Neuronal stem cell (in vitro differentiated cells): ENCODE measurements around the gene RTL10.

Experiments used
- DNase-seq: peaks from one replicate; pipeline ENCODE4 v3.0.0-alpha.2; 2013; ENCODE audit warnings: low spot score
- H2AFZ ChIP-seq: one replicate; pipeline ENCODE4 v1.6.1; 2013; ENCODE audit warnings: mild to moderate bottlenecking, low read length, inconsistent platforms
- H2AK5ac ChIP-seq: 2 replicates; pipeline ENCODE4 v1.6.1; 2013; ENCODE audit warnings: low read depth, mild to moderate bottlenecking, inconsistent platforms, low read length, moderate library complexity, mixed read lengths
- H2BK120ac ChIP-seq: 2 replicates; pipeline ENCODE4 v1.6.1; 2013; ENCODE audit warnings: low read depth, mild to moderate bottlenecking, inconsistent platforms, low read length, moderate library complexity, mixed read lengths
- H2BK12ac ChIP-seq: one replicate; pipeline ENCODE4 v1.6.1; 2013; ENCODE audit warnings: low read length, inconsistent platforms
- H2BK15ac ChIP-seq: 2 replicates; pipeline ENCODE4 v1.6.1; 2013; ENCODE audit warnings: mild to moderate bottlenecking, low read length, inconsistent platforms, mixed read lengths
- H2BK5ac ChIP-seq: one replicate; pipeline ENCODE4 v1.6.1; 2013; ENCODE audit warnings: inconsistent platforms, mild to moderate bottlenecking, low read length, moderate library complexity
- H3K14ac ChIP-seq: one replicate; pipeline ENCODE4 v1.6.1; 2013; ENCODE audit warnings: low read length, inconsistent platforms
- H3K18ac ChIP-seq: 2 replicates; pipeline ENCODE4 v1.6.1; 2013; ENCODE audit warnings: low read length, inconsistent platforms
- H3K23ac ChIP-seq: 2 replicates; pipeline ENCODE4 v1.6.1; 2013; ENCODE audit warnings: low read depth, mild to moderate bottlenecking, mixed read lengths, low read length, inconsistent platforms; ENCODE audit not compliant: poor library complexity
- H3K27ac ChIP-seq: replicated peaks from 3 replicates; pipeline ENCODE4 v1.5.1; 2013; ENCODE audit warnings: low read length, inconsistent platforms
- H3K27me3 ChIP-seq, 3 experiments: 2 replicates each; pipeline ENCODE4 v1.6.1; 2013; ENCODE audit warnings: low read length in 3 of 3, mild to moderate bottlenecking in 2 of 3, inconsistent platforms in 1 of 3, low read depth in 1 of 3, mixed read lengths in 1 of 3, moderate library complexity in 1 of 3; ENCODE audit not compliant: control insufficient read depth in 3 of 3, insufficient read depth in 3 of 3
- H3K36me3 ChIP-seq, 2 donors: replicated peaks in 1 of 2; 2 replicates each; pipeline ENCODE4 v1.6.1; 2013; ENCODE audit warnings: low read length in 2 of 2; ENCODE audit not compliant: control insufficient read depth in 2 of 2, insufficient read depth in 2 of 2
- H3K4ac ChIP-seq: 2 replicates; pipeline ENCODE4 v1.6.1; 2013; ENCODE audit warnings: inconsistent platforms, mild to moderate bottlenecking, low read length, moderate library complexity
- H3K4me1 ChIP-seq, 2 donors: 1 replicate in 1 of 2; 2 replicates in 1 of 2; pipeline ENCODE4 v1.6.1; 2013; ENCODE audit warnings: low read length in 2 of 2, low read depth in 1 of 2; ENCODE audit not compliant: control insufficient read depth in 2 of 2, insufficient read depth in 1 of 2
- H3K4me2 ChIP-seq: one replicate; pipeline ENCODE4 v1.6.1; 2013; ENCODE audit warnings: mild to moderate bottlenecking, low read length, inconsistent platforms; ENCODE audit not compliant: insufficient read depth, poor library complexity, severe bottlenecking
- H3K4me3 ChIP-seq, 2 donors: 2 replicates each; pipeline ENCODE4 v1.5.1; 2013; ENCODE audit warnings: low read length in 2 of 2, mild to moderate bottlenecking in 2 of 2, inconsistent platforms in 1 of 2, moderate library complexity in 1 of 2
- H3K79me1 ChIP-seq: one replicate; pipeline ENCODE4 v1.6.1; 2013; ENCODE audit warnings: low read depth, mild to moderate bottlenecking, inconsistent platforms, low read length, moderate library complexity
- H3K9ac ChIP-seq: one replicate; pipeline ENCODE4 v1.6.1; 2013; ENCODE audit warnings: mild to moderate bottlenecking, low read depth, low read length, inconsistent platforms; ENCODE audit not compliant: poor library complexity
- H3K9me3 ChIP-seq, 2 donors: replicated peaks in 1 of 2; 2 replicates each; pipeline versions ENCODE3 to v1.6.1; 2013; ENCODE audit warnings: low read length in 2 of 2, mild to moderate bottlenecking in 2 of 2, inconsistent platforms in 1 of 2, low read depth in 1 of 2, mixed read lengths in 1 of 2, moderate library complexity in 1 of 2; ENCODE audit not compliant: control insufficient read depth in 2 of 2, insufficient read depth in 1 of 2
- H4K8ac ChIP-seq: one replicate; pipeline ENCODE4 v1.6.1; 2013; ENCODE audit warnings: low read depth, mild to moderate bottlenecking, inconsistent platforms, low read length, moderate library complexity
- H4K91ac ChIP-seq: one replicate; pipeline ENCODE4 v1.6.1; 2013; ENCODE audit warnings: low read length, low read depth, mild to moderate bottlenecking, inconsistent platforms; ENCODE audit not compliant: poor library complexity
- WGBS, 2 donors: extraction: QIAGEN DNeasy Blood & Tissue Kit; methylation state at CpG; one replicate each; pipeline ENCODE4 v1.1.7; 2013; ENCODE audit warnings: missing lambda C conversion rate in 2 of 2, mixed read lengths in 1 of 2; ENCODE audit not compliant: insufficient read length in 2 of 2, insufficient replicate concordance in 1 of 2; ENCODE audit errors: extremely low coverage in 2 of 2; 5-methylcytosine and 5-hydroxymethylcytosine counted together

Gene RTL10

DNA sequence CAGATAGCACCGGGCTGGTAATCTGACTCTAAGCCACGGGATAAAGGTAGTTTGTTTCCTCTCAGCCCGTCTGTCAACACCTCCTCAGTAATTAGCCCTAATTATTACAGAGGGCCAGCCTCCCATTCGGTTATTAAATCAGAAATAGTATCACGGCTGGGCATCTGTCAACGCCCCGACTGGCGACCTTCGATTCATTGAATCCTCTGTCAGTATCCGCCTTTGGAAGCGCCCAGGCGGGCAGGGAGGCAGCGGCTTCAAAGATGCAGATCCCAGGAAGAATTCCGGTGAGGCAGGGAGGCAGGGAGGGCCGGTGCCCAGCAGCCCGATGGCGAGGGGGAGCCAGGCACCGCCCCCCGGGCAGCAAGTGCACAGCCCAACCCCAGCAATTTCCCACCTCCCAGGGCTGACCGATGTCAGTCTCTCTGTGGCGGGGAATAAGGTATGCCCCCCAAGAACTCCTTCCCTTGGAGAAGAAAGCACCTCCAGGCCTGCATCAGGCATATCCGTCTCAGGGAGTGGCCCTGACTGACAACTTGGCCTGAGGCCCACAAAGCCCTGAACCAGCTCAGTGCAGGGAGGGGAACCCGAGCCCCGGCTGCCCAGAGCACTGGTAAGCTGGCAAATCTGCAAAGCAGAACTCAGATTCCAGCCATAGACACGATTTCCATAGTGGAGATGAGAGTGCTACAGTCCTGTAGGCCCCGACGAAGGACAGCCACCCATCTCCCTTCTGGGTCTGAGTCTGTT lies 11.4 kb downstream of the RTL10 start:
- no peak for DNase-seq
- H2BK5ac ChIP-seq: no peak overlapping the region
- no peak overlapping the region for H3K14ac ChIP-seq
- no peak overlapping the region for H4K91ac ChIP-seq
- H3K27me3 ChIP-seq: no peaks in the 10 kb centered on the region
- no peak overlapping the region for H4K8ac ChIP-seq
- no peak overlapping the region for H3K4me3 ChIP-seq
- no peak overlapping the region for H3K9ac ChIP-seq
- no peak overlapping the region for H2BK120ac ChIP-seq
- peaks cover 0 to 15% of the 10 kb centered on the region in 2 donors for H3K4me1 ChIP-seq
- H3K79me1 ChIP-seq: peaks cover 11% of the 10 kb centered on the region
- peak overlapping the region; percentile 40 for H3K18ac ChIP-seq
- peak overlapping the region; percentile 71 for H2AK5ac ChIP-seq
- no peak overlapping the region for H3K4me2 ChIP-seq
- H2BK12ac ChIP-seq: no peak overlapping the region
- no CpG with 5 or more reads among the region's 27 CpGs for WGBS, 2 donors
- H3K27ac ChIP-seq: peak overlapping the region; percentile 36
- H2BK15ac ChIP-seq: no peak overlapping the region
- H3K4ac ChIP-seq: no peak overlapping the region
- H3K9me3 ChIP-seq: peaks cover 6 to 9% of the 10 kb centered on the region in 2 donors
- peaks cover 10 to 13% of the 10 kb centered on the region in 2 donors for H3K36me3 ChIP-seq
- no peak overlapping the region for H2AFZ ChIP-seq
- peak overlapping the region; percentile 22 for H3K23ac ChIP-seq

DNA sequence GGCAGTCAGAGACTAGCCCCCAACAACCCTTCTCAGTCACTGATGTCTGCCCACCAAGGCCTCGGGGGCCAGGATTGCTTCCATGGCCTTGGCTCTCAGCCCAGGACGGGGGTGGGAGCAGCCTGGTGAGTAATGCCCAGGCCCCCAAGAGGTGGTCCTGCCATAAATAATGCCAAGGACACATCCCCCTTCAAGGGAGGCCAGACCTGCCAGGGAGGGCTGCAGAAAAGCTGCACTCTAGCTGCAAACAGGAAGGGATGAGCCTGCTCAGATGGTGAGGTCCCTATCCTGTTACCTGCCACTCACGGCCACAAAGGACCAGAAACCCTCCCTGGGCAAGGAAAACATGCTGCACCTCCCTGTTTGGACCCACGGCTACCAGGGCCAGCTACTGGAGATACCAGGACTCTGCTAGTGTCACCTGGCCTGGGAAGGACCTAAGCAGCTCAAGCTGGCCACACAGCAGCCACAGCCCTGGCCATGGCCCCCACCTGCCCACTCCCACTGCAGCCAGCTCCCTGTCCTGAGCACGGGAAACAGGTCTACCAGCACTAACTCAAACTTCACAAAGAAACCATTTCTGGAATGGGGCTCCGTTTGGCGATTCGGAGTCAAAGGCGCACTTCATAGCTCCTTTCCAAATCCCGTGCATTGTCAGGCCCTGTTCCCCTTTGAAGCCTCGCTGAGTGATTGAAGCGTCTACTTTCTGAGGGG lies 12.1 kb downstream of the RTL10 start:
- no peaks in the 10 kb centered on the region for H3K27me3 ChIP-seq
- H2BK5ac ChIP-seq: no peak overlapping the region
- no CpG with 5 or more reads among the region's 12 CpGs for WGBS, 2 donors
- peaks cover 11% of the 10 kb centered on the region for H3K79me1 ChIP-seq
- H3K27ac ChIP-seq: peak overlapping the region; percentile 36
- peak overlapping the region; percentile 25 for H3K14ac ChIP-seq
- H3K23ac ChIP-seq: peak overlapping the region; percentile 47
- no peak overlapping the region for H2BK12ac ChIP-seq
- H3K4me2 ChIP-seq: no peak overlapping the region
- H3K4ac ChIP-seq: no peak overlapping the region
- H2BK120ac ChIP-seq: no peak overlapping the region
- peaks cover 6 to 9% of the 10 kb centered on the region in 2 donors for H3K9me3 ChIP-seq
- no peak for DNase-seq
- peaks cover 0 to 15% of the 10 kb centered on the region in 2 donors for H3K4me1 ChIP-seq
- H2AK5ac ChIP-seq: peak overlapping the region; percentile 78
- H4K91ac ChIP-seq: peak overlapping the region; percentile 33
- H2BK15ac ChIP-seq: no peak overlapping the region
- H2AFZ ChIP-seq: no peak overlapping the region
- H3K4me3 ChIP-seq: no peak overlapping the region
- peak overlapping the region; percentile 4 for H3K9ac ChIP-seq
- peak overlapping the region; percentile 72 for H3K18ac ChIP-seq
- no peak overlapping the region for H4K8ac ChIP-seq
- H3K36me3 ChIP-seq: peaks cover 9 to 10% of the 10 kb centered on the region in 2 donors

DNA sequence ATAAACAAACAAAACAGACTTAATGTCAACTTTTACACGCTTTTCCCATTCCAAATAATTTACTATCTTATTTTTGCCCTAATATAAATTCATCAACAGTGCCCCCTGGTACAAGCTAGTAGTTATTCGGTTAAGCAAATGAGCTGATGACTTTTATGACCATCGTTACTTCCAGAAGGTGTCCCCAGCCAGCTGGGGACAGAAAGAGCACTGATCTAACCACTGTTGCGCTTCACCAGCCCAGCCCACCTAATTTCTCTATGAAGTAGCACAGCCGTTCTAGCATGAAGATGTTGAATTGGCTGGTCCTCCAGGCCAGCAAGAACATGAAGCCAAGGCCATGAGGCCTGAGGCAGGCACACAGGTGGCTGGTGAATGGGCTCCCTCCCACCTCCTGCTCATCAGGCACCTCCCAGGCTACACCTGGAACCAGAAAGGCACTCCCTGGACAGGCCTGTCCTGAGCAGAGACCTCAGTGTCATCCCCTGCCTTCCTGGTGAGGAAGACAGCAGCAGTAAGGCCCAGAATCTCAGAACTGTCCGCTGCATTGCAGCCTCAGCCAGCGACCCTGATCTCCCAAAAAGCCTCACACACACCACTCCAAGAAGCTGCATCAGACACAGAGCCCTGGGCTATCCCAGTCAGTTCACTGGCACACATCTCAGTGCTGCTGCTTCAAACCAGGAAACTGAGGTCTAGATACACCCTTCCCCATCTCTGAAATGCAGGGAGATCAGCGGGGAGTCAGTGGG lies 12.9 kb downstream of the RTL10 start:
- H2AFZ ChIP-seq: no peak overlapping the region
- no peak overlapping the region for H3K27ac ChIP-seq
- H3K9me3 ChIP-seq: peaks cover 0 to 2% of the 10 kb centered on the region in 2 donors
- WGBS, 2 donors: 93% methylated on average over 1 of the region's 8 CpGs; no CpG with 5 or more reads in 1 of the 2 donors
- H4K8ac ChIP-seq: no peak overlapping the region
- H3K23ac ChIP-seq: no peak overlapping the region
- H3K4ac ChIP-seq: no peak overlapping the region
- H2BK15ac ChIP-seq: no peak overlapping the region
- H3K9ac ChIP-seq: no peak overlapping the region
- H3K27me3 ChIP-seq: no peaks in the 10 kb centered on the region
- H3K4me1 ChIP-seq: peaks cover 0 to 15% of the 10 kb centered on the region in 2 donors
- H3K36me3 ChIP-seq: peaks cover 2 to 4% of the 10 kb centered on the region in 2 donors
- no peak overlapping the region for H4K91ac ChIP-seq
- H2AK5ac ChIP-seq: peak overlapping the region; percentile 31
- H2BK12ac ChIP-seq: peak overlapping the region; percentile 63
- no peak overlapping the region for H2BK5ac ChIP-seq
- peak overlapping the region; percentile 79 for H3K18ac ChIP-seq
- no peak overlapping the region for H2BK120ac ChIP-seq
- no peak for DNase-seq
- H3K14ac ChIP-seq: no peak overlapping the region
- no peak overlapping the region for H3K4me3 ChIP-seq
- H3K79me1 ChIP-seq: peaks cover 6% of the 10 kb centered on the region
- no peak overlapping the region for H3K4me2 ChIP-seq
